HG03520 (cell line): ENCODE measurements around the gene PPP1R12B.
A peak's percentile ranks its signal among the peaks of the same experiment; 100 is the strongest.
"Not testable (repeated sequence)": the region's sequence is repeated elsewhere in the genome, so short reads cannot be mapped to it uniquely, and the experiment has no call there.

Experiments
- ATAC-seq: cut with Tn5 transposase; IDR thresholded peaks from one replicate; pipeline ENCODE4 v1.9.1; 2021; ENCODE audit warnings: mild to moderate bottlenecking, moderate library complexity; ENCODE audit not compliant: unreplicated experiment

Gene PPP1R12B

DNA sequence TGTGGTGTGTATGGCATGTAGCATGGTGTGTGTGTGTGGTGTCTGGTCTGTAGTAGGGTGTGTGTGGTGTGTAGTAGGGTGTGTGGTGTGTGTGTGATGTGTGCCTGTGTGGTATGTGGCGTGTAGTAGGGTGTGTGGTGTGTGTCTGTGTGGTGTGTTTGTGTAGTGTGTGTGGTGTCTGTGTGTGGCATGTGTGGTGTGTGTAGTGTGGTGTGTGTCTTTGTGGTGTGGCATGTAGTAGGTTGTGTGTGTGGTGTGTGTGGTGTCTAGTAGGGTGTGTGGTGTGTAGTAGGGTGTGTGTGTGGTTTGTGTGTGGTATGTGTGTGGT, 276.2 kb downstream of the PPP1R12B start:
- no peak for ATAC-seq

DNA sequence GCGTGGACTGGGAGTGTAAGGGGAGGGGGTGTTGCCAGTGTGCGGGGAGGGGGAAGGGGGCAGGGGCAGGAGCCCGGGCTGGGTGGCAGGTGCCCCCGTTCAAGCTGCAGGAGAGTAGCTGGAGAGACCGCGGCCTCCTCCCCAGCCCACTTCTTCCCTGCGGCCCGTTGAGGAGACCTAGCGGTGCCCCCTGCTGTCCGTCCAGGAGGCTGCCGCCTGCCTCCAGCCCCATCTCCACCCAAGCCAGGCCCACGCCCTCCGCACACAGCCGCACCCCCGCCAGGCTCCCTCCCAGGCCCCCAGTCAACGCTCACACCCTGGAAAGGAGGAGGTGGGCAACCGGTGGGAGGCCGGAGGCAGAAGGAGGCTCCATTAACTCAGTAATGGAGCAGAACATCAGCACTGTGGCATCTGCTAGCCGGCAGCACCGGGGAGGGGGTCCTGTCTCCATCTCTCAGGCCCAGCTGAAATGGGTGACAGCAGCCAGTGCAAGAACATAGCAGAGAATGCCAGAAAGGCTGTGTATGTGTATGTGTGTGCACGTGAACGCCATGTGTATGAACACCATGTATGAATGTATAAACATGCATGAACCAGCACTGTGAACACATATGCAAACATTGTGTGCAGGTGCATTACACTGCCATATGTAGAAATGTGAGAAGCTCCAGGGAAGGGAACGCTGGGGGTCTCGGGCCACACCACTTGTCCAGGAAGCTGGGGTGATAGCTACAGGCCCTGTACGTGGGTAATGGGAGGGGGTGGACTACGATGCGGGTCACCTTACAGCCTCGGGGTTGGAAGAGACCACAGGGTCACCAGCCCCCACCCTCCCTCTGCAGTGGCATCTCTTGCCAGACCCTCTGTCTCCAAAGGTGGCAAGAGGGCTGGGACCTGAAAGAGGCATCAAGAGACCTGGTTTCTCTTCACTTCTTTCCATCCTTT, 277.2 kb downstream of the PPP1R12B start:
- ATAC-seq, result peak; percentile 44

DNA sequence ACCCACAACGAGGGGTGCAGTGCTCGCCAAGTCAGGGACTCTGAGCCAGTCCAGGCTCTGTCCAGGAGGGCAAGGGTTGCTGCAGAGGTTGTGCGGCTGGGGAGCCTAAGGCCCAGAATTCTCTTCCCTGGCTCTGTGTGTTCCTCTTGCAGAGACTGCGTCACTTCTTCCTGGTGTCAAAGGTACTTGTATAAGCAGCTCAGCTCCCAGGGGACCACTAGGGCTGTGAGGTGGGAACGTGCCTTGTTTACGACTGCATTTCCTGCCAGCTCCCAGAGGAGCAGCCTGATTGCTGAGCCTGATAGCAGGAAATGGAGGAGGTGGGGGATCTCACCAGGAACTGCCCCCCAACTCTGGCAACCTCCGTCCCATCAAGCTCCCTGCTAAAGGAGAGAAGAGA, 278.5 kb downstream of the PPP1R12B start:
- ATAC-seq, result not testable (repeated sequence)

DNA sequence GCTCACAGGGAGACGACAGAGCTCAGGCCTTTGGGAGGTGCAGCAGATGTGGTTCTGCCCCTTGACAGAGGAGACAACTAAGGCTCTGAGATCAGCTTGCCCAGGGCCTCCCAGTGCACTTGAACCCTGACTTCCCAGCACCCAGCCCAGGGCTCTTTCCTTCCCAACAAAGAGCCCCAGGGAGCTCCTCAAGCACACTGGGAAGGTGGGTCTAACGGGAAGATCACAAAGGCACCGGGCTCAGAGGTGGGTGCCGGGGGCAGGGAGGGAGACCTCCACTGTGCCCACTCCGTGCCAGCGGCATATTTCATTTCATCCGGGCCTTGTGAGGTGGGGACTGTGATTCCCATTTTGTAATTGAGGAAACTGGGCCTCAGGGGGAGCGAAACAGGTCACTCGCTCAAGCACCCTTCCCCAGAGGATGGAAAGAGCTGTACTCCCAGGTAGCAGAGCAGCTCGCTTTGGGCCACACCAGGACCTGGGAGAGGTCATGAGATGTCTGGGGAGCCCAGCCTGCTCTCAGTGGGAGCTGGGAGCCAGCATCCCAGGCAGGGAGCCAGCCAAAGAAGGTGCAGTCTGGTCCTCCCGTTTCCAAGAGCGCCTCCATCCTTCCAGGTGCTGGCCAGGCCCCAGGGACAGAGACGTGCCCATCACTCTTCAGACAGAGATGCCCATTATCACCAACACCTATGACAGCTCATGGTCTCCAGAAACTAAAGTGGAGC, 279.5 kb downstream of the PPP1R12B start:
- no peak for ATAC-seq

DNA sequence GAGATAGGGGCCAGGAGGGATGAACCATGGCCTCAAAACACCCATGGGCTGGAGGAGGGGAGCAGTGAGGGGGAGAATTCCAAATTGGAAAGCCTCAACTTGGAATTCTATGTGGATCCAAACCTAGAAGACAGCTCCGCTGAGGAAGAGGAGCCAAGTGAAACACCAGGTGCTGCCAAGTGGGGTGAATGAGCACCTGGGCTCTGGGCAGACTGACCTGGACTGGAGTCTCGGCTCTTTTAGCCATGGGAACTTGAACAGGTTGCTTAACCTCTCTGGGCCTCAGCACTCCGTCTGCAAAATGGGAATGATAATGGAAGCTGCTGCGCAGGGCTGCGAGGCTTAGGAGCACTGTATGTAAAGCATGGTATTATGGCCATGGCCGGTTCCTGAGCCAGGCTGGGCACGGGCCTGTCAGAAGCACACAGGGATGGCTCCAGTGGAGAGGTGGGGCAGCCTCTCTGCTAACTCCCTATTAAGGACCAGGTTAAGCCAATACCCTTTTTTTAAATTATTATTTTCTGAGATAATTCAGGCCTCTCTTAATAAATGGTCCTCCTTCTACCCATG, 280.2 kb downstream of the PPP1R12B start:
- no peak for ATAC-seq

DNA sequence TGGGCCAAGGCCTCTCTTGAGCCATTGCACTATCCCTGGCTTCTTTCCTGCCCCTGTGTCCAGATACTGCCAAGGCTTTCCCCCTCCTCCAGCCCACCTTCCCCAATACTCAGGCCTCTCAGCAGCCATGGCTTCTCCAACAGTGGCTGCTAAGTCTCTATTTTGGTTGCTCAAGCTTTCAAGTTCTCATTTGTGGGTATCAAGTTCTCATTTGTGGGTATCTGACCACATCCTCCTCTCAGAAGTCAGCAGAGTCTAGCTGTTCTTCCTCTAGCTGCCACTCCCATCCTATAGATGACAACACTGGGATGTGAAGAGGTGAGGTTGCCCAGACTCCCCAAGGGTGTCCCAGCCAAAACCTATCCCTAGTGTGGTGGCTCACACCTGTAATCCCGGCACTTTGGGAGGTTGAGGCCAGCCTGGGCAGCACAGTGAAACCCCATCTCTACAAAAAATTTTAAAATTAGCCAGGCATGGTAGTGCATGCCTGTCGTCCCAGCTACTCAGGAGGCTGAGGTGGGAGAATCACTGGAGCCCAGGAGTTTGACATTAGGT, 280.8 kb downstream of the PPP1R12B start:
- peak; percentile 55 for ATAC-seq

DNA sequence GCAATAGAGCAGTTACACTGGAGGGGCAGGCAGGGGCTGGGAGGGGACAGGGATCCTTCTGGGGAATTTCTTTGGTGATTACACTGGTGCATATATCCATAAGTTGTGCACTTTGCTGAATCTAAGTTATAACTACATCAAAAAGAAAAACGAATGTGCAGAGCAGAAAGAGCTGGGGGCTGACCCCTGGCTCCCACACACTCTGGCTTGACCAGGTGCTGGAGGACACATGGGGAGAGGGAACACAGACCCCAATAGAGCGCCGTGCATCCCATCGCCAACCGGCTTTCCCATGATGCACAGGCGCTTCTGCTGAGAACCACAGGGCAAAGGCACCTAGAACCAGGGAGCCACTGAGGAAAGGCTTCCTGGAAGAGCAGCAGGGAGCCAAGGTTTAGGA, 281.6 kb downstream of the PPP1R12B start:
- ATAC-seq, result not testable (repeated sequence)

DNA sequence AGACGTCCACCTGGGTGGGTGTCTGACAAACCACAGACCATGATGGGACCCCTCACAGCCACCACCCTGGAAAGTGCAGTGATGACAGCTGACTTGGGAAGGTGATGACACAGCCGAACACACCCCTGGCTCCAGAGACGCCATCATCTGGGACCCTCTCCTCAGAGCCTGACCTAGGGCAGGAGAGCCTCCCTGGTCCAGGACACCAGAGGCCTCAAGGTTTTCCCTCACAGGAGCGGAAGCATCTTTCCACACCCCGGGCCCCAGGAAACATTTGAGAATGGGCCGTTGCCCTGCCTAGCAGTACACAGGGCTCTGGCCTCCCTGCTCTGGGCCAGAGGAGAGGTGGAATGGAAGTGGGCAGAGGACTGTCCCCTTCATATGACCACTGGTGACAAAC, 282.0 kb downstream of the PPP1R12B start:
- no peak for ATAC-seq

DNA sequence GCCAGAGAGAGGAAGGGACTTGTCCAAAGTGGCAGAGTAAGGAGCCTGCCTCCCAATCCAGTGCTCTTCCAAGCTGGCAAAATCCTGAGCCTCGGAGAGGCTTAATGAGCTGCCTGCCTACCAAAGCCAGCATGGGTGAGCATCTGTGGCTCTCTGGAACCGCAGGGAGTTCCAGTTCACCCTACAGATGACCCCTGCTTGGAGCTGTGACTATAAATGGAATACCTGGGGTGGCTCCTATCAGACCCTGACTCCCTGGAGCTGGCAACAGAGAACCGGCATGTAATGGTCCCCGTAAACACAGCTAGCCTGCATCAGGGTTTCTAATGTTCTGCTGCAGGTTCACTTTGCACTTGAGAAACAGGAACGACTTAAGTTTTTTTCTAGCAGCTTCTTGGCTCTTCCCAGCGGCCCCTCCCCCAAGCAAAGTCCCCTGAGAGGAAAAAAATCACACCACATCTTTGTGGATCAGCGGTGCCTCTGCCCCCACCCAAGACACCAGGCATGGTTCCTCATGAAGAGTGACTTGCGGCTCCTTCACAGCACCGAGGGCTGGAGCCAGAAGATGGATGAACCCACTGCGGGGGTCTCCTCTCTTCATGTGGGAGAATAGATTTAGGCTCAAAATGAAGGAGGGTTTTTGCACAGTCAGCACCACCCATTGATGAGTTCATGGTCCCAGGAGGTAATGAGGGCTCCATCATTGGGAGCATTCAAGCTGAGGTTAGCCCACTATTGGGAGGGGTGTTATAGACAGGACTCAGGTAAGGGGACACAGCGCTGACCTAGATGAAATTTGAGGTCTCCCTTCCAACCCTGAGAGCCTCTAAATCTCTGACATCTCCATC, 282.8 kb downstream of the PPP1R12B start:
- no peak for ATAC-seq

DNA sequence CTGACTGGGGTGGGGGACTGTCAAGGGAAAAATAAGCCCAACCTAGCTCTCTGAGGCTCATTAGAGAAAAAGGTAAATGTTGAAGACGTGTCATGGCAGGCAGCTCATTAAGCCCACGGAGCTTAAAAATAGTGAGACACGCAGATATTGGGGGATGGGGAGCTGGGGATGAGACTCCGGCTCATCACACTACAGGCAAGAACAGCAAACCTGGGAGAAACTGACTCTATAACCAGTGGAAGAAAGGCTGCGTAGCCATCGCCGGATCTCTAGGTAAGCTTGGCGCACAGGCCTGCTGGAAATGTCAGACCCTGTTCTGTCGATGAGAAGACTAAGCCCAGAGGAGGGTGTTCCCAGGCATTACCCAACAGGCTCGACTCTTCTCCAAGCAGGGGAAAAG, 283.7 kb downstream of the PPP1R12B start:
- no peak for ATAC-seq

DNA sequence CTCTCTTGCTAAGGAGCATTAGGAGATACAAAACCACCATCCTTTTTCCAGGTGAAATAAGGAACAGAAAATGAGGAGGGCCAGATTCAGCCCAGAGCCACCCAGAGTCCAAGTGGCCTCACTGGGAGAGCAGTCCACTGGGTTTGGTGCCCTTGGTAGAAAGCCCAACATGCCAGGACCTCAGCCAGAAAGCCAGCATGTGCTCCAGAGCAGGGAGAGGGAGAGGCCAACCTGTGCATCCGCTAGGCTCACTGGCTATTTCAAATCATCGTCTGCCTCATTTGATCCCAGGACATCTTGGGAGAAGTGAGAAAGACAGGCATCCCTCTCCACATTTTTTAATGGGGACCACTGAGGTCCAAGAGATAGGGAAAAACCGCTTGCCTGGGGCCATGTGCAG, 287.7 kb downstream of the PPP1R12B start:
- not testable (repeated sequence) for ATAC-seq

DNA sequence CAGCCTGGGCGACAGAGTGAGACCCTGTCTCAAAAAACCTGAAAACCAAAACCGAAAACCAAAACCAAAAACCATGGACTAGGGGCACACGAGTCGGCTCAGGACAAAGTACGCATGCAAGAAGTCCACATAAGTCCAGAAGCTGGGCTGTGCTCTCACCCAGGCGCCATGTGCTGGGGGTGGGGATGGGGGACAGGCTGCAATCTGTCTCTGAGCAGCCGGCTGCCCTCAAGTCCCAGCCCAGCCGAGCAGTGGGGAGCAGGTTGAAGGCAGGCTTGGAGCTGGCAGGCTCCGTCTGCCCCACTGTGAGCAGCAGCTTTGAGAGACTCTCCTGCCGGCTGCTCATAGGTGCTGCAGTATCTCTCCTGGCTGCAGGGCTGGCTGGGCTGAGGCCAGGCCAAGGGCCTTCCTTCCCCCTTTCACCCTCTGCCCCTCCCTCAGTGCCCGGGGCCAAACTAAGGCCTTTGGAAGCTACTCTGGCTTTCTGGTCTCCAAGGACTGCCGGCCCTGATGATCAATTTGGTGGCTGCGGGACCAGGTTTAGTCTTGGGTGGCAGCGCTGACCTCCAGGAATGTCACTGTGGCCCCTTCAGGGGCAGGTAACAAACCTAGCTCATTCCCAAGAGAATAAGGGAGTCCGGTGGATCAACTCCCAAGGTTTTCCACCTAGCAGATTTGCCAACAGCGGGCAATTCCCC, 289.0 kb downstream of the PPP1R12B start:
- not testable (repeated sequence) for ATAC-seq

DNA sequence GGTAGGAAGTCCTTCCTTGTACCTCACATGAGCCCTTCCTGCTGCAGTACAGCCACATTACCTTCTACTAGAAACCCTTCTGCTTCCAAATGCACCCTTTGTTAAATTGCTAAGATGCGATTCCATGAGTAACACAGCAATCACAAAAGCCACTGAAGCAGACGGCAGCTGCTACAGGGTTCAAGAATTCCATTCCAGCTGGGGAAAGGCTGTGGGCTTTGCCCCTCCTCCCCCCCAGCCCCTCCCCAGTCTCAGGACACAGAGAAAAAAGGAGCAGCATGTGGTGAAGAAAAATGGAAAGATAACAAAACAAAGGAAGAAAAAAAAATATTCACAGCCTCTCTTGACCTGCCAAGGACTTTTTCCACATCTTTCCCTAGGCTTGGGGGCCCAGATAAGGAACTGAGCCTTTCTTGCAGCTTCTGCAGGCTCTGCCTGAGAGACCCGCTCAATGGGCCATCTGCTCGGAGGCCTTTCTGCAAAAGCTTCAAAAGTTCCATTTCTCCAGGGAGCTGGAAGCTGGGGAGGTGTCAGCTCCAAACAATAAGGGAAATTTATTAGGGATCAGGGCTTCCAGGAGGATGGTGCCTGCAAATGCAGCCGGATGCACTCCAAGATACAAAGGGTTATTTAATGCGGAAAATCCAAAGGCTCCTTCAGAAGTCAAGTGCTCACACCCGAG, 289.7 kb downstream of the PPP1R12B start:
- ATAC-seq, result no peak

DNA sequence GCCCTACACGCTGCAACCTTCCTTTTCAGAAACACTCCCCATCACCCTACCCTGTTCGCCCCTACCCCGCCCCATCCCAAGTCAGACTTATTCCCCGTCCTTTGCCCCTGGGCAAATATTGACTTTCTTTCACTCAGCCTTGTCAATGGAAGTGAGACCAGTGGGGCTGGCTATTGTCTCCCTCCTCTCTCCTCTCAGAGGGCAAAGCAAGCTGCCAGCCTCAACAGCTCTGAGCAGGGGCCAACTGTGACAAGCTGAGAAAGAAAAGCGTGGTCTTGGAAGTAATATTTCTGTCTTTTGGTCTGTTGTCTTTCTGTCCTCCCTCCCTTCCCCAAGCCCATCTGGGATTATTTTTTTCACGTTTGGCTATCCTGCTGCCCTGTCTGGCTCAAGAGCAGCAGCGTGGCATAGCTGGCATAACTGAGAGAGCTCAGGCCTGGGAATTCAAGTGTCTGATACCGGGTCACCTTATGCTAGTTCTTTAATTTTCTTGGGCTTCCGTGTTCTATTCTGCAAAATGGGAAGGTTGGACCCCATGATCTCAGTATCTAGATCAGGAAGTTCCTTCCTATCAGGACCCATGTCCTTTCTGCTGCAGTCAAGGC, 290.3 kb downstream of the PPP1R12B start:
- ATAC-seq, result not testable (repeated sequence)

DNA sequence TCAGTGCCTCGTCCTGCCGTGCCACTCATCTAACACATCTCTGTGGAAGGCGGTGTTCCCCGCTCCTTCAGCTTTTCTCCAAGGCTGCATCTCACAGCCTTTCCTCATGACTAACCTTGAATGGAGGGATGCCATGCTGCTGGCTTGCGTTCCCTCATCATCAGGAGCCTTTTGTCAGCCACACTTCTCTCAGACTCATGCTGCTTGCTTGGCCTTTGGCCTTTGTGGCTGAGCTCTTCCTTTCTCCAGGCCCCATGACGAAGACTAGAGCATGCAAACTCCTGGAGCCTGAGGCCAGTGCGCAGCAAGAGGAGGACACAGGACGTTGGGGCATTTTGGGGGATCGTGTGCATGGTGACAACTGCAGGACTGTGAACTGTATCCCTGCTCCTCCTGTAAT, 291.0 kb downstream of the PPP1R12B start:
- ATAC-seq, result no peak

DNA sequence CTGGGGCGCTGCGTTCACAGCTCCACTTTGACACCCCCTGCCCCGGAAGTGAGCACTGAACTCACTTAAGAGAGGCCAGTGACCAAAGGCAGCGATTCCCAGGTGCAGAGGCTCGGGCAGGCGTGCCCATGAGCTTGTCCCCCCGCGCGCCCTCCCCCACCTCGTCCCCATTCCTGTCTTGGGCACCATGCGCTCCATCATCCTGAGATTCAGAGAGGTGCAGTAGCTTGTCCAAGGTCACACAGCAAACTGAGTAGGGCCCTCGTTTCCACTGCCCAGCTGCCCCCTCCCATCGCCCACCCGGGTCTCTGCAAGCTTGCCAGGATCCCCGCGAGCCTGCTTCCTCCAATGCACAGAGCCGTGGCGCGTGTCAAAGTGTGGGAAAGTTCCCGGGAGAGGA, 293.7 kb downstream of the PPP1R12B start:
- no peak for ATAC-seq
